OCI-LY3 (cell line): ENCODE results near the gene KLRF2.
A peak's percentile ranks its signal among the peaks of the same experiment; 100 is the strongest.

Experiments used
- H2AFZ ChIP-seq: fragments of 200-600, 300-600 bp; shearing (Covaris generic); 2 replicates; pipeline ENCODE4 v1.6.0; 2014; ENCODE audit warnings: antibody characterized with exemption, low read depth, low read length
- H3K27ac ChIP-seq: fragments of 200-600, 300-600 bp; sonication (generic); 2 replicates; pipeline ENCODE4 v1.5.1; 2014; ENCODE audit warnings: mild to moderate bottlenecking, low read length, moderate library complexity, mixed read lengths
- H3K27me3 ChIP-seq: fragments of 200-600, 300-600 bp; sonication (generic); 2 replicates; pipeline ENCODE4 v1.6.1; 2014; ENCODE audit warnings: low read depth, low read length, mixed read lengths
- H3K36me3 ChIP-seq: fragments of 200-600, 300-600 bp; sonication (generic); replicated peaks from 2 replicates; pipeline ENCODE3; 2014; ENCODE audit warnings: low read depth, low read length, mixed read lengths
- H3K4me1 ChIP-seq: fragments of 300-600, 200-600 bp; sonication (generic); 2 replicates; pipeline ENCODE4 v1.6.1; 2014; ENCODE audit warnings: low read length, mixed read lengths
- H3K4me2 ChIP-seq: fragments of 200-600, 300-600 bp; sonication (generic); 2 replicates; pipeline ENCODE4 v1.6.1; 2014; ENCODE audit warnings: low read length, mixed read lengths
- H3K4me3 ChIP-seq: fragments of 300-600, 200-600 bp; sonication (generic); 2 replicates; pipeline ENCODE4 v1.5.1; 2014; ENCODE audit warnings: antibody characterized with exemption, mild to moderate bottlenecking, low read length, moderate library complexity
- H3K79me2 ChIP-seq: fragments of 300-600, 200-600 bp; shearing (Covaris generic); 2 replicates; pipeline ENCODE4 v1.6.1; 2014; ENCODE audit warnings: mild to moderate bottlenecking, low read length, mixed read lengths
- H3K9ac ChIP-seq: fragments of 300-600, 200-600 bp; shearing (Covaris generic); 2 replicates; pipeline ENCODE4 v1.6.0; 2014; ENCODE audit warnings: mild to moderate bottlenecking, low read length, moderate library complexity
- H3K9me3 ChIP-seq: fragments of 200-600, 300-600 bp; shearing (Covaris generic); 2 replicates; pipeline ENCODE4 v1.6.1; 2014; ENCODE audit warnings: low read length, mixed read lengths; ENCODE audit not compliant: insufficient read depth
- H4K20me1 ChIP-seq: fragments of 200-600, 300-600 bp; sonication (generic); 2 replicates; pipeline ENCODE4 v1.6.1; 2016; ENCODE audit warnings: low read length, mixed read lengths; ENCODE audit not compliant: insufficient read depth
- CTCF ChIP-seq: fragments of 200-600, 300-600 bp; sonication (generic); IDR thresholded peaks from 2 replicates; pipeline ENCODE4 v1.5.1; 2014; ENCODE audit warnings: antibody characterized with exemption, low read length, low read depth
- EZH2phosphoT487 ChIP-seq: fragments of 200-600 bp; shearing (Covaris generic); IDR thresholded peaks from 2 replicates; pipeline ENCODE4 v1.6.1; 2018; ENCODE audit warnings: antibody characterized with exemption, mixed run types, low read depth

The KLRF2 gene

GRCh38 chr12:9928607-9929006 is 47.3 kb downstream of the KLRF2 start:
- Histone ChIP-seq H3K27ac (no peak overlapping the region), H3K9me3 (no peaks in the 10 kb centered on the region), H4K20me1 (no peaks in the 10 kb centered on the region), H3K4me3 (no peak overlapping the region), H3K36me3 (no peaks in the 10 kb centered on the region), H3K9ac (no peak overlapping the region), H3K4me1 (peaks cover 12% of the 10 kb centered on the region), H2AFZ (no peak overlapping the region), H3K27me3 (peaks cover 11% of the 10 kb centered on the region; the same call in 1 of the 2 replicates), H3K4me2 (peak overlapping the region; percentile 30; the same call in 1 of the 2 replicates), H3K79me2 (no peaks in the 10 kb centered on the region)
- TF ChIP-seq CTCF (no peak), EZH2phosphoT487 (no peak)

GRCh38 chr12:9931245-9931644 is 50.0 kb downstream of the KLRF2 start:
- Histone ChIP-seq H3K9ac (no peak overlapping the region), H3K4me2 (no peak overlapping the region), H4K20me1 (no peaks in the 10 kb centered on the region), H3K27ac (no peak overlapping the region), H3K36me3 (no peaks in the 10 kb centered on the region), H3K27me3 (peaks cover 9% of the 10 kb centered on the region; the same call in 1 of the 2 replicates), H3K9me3 (no peaks in the 10 kb centered on the region), H2AFZ (no peak overlapping the region), H3K4me1 (peaks cover 13% of the 10 kb centered on the region), H3K79me2 (no peaks in the 10 kb centered on the region), H3K4me3 (no peak overlapping the region)
- TF ChIP-seq CTCF (no peak), EZH2phosphoT487 (no peak)

- Histone ChIP-seq H3K27me3 (0 out of 2 replicates have a peak, but pooled peaks cover 3% of the 10 kb centered on the region), H3K79me2 (no peaks in the 10 kb centered on the region), H4K20me1 (no peaks in the 10 kb centered on the region), H2AFZ (no peak within 1 kb of the TSS), H3K4me1 (peaks cover 18% of the 10 kb centered on the region), H3K4me3 (no peak within 1 kb of the TSS), H3K9ac (no peak within 1 kb of the TSS), H3K9me3 (no peaks in the 10 kb centered on the region), H3K27ac (no peak within 1 kb of the TSS), H3K4me2 (no peak within 1 kb of the TSS), H3K36me3 (no peaks in the 10 kb centered on the region)
- no peak for TF ChIP-seq CTCF
- TF ChIP-seq EZH2phosphoT487, result no peak
Observed at GRCh38 chr12:9932270-9932669, 51.0 kb downstream of the KLRF2 start, which contains the start of gene CLEC2A. TSS of gene CLEC2A (minus strand) at chr12:9932370. CDS start at chr12:9932329, 41 bp downstream.

GRCh38 chr12:9933958-9934357 is 52.7 kb downstream of the KLRF2 start:
- Histone ChIP-seq H4K20me1 (no peaks in the 10 kb centered on the region), H2AFZ (no peak overlapping the region), H3K27ac (no peak overlapping the region), H3K4me1 (peaks cover 9% of the 10 kb centered on the region; the same call in 1 of the 2 replicates), H3K9ac (no peak overlapping the region), H3K4me3 (no peak overlapping the region), H3K27me3 (0 out of 2 replicates have a peak, but pooled peaks cover 3% of the 10 kb centered on the region), H3K9me3 (no peaks in the 10 kb centered on the region), H3K36me3 (no peaks in the 10 kb centered on the region), H3K79me2 (no peaks in the 10 kb centered on the region), H3K4me2 (no peak overlapping the region)
- TF ChIP-seq CTCF (no peak), EZH2phosphoT487 (no peak)
